ENCODE results near the gene ANKDD1A.

The ANKDD1A gene

DNA sequence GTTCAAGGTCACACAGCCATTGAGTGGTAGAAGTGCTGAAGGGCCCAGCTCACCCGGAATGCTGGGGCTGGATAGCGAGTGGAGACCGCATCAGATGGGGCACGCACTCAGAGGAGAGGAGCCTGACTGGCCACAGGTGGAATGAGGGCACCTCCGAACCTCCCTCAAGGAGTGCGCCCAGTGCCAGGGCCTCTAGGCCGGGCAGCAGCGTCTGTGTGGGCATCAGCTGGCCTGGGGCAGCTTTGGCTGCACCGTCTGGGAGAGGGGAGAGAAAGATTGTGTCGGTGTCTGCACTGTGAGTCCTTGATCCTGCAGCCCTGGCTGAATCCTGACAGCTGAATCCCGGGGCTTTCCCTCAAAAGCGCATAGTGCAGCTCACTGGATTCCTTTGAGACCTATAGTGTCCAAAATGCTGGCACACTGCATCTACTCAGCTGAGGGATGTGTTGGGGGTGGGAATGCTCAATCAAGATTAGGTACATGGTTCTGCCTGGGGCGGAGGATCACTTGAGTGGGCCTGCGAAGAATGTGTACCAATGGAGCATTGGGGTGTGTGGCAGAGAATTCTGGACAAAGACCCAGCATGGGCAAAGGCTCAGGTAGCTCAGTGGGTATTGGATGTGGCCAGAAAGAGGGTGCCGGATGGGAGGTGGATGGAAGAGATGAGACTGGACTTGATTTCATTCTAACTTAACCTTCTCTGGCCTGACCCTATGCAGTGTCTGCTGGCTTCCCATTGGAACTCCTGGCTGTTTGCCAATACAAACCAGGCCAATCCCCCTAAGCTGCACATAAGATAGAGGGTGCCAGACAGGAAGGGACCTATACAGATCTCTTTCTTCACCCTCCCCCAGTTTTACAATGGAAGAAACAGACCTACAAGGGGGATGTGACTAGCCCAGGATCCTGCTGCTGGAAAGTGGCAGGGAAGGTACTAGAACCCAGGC, 950 bp downstream of the ANKDD1A start:
- Histone ChIP-seq H3K27me3 (ENCODE audit: insufficient read depth, low read depth, severe bottlenecking) (no peaks in the 10 kb centered on the region), H3K36me3 (no peaks in the 10 kb centered on the region), H3K4me3 (ENCODE audit: low read depth, low read length) (peak overlapping the region; percentile 67), H3K9me3 (ENCODE audit: severe bottlenecking) (no peaks in the 10 kb centered on the region), H3K27ac (no peak overlapping the region)
- DNase-seq: no peak
- TF ChIP-seq, protein P1, sequence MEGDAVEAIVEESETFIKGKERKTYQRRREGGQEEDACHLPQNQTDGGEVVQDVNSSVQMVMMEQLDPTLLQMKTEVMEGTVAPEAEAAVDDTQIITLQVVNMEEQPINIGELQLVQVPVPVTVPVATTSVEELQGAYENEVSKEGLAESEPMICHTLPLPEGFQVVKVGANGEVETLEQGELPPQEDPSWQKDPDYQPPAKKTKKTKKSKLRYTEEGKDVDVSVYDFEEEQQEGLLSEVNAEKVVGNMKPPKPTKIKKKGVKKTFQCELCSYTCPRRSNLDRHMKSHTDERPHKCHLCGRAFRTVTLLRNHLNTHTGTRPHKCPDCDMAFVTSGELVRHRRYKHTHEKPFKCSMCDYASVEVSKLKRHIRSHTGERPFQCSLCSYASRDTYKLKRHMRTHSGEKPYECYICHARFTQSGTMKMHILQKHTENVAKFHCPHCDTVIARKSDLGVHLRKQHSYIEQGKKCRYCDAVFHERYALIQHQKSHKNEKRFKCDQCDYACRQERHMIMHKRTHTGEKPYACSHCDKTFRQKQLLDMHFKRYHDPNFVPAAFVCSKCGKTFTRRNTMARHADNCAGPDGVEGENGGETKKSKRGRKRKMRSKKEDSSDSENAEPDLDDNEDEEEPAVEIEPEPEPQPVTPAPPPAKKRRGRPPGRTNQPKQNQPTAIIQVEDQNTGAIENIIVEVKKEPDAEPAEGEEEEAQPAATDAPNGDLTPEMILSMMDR (IDR thresholded peaks at IDR 0.05; ENCODE audit: low read depth, low read length): no peak

DNA sequence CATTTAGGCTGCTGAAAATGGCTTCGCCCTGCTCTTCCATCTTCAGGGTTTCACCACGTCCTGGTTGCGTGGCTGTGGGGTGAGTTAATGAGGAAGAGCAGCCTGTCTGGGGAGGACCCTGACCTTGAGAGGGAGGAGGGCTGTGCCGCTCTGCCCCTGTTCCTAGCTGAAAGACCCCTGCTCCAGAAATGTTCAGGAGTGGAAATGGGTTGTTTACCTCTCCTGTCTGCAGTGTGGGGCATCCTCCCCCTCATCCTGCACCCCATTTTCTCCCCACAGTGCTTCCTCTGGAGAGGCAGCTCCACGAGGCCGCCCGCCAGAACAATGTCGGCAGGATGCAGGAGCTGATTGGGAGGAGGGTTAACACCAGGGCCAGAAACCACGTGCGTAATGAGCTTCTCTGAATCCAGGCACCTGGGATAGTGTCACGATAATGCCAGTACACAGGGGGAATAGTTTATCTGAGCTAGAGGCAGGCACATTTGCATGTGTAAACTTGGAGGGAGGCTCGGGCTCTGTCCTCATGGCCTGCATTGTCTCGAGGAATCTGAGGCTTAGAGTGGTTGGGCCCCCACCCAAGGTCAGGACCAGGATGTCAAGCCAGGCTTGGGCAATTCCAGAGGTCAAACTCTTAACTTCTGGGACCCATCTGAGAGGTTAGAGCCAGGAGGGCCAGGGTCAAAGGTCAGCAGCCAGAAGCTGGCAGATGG, 4.0 kb downstream of the ANKDD1A start:
- TF ChIP-seq, protein P1 (IDR thresholded peaks at IDR 0.05; ENCODE audit: low read depth, low read length): no peak
- DNase-seq: no peak
- H3K27me3 ChIP-seq (ENCODE audit: insufficient read depth, low read depth, severe bottlenecking): no peaks in the 10 kb centered on the region
- H3K4me3 ChIP-seq (ENCODE audit: low read depth, low read length): no peak overlapping the region
- H3K36me3 ChIP-seq: no peaks in the 10 kb centered on the region
- no peaks in the 10 kb centered on the region for H3K9me3 ChIP-seq (ENCODE audit: severe bottlenecking)
- H3K27ac ChIP-seq: no peak overlapping the region

DNA sequence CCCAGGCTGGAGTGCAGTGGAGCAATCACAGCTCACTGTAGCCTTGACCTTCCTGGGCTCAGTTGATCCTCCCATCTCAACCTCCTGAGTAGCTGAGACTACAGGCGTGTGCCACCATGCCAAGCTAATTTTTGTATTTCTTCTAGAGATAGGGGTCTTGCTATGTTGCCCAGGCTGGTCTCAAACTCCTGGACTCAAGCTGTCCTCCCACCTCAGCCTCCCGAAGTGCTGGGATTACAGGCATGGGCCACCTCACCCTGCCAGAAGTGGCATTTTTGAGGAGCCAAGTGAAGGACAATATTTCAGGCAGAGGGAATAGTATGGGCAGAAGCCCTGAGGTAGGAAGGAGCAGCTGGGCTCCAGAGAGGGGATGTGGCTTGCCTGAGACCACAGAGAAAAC, 4.7 kb downstream of the ANKDD1A start:
- no peaks in the 10 kb centered on the region for H3K36me3 ChIP-seq
- H3K27ac ChIP-seq: no peak overlapping the region
- TF ChIP-seq, protein P1 (IDR thresholded peaks at IDR 0.05; ENCODE audit: low read depth, low read length): no peak
- H3K9me3 ChIP-seq (ENCODE audit: severe bottlenecking): no peaks in the 10 kb centered on the region
- H3K27me3 ChIP-seq (ENCODE audit: insufficient read depth, low read depth, severe bottlenecking): no peaks in the 10 kb centered on the region
- no peak for DNase-seq
- no peak overlapping the region for H3K4me3 ChIP-seq (ENCODE audit: low read depth, low read length)

DNA sequence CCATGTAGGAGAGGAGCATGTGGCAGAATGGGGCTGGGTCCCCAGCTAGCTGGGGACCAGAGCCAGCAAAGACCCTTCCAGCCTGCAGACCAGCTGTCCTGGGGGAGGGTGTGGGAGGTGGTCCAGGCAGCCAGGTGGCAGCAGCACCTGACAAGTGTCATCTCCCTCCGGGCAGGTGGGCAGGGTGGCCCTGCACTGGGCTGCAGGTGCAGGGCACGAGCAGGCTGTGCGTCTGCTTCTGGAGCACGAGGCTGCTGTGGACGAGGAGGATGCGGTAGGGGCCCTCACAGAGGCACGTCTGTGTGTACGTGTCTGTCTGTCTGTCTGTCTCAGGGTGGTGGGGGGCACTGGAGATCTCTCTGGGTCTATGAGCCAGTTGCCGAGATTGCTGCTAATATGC, 5.5 kb downstream of the ANKDD1A start:
- Histone ChIP-seq H3K9me3 (ENCODE audit: severe bottlenecking) (no peaks in the 10 kb centered on the region), H3K27me3 (ENCODE audit: insufficient read depth, low read depth, severe bottlenecking) (no peaks in the 10 kb centered on the region), H3K36me3 (no peaks in the 10 kb centered on the region), H3K27ac (no peak overlapping the region), H3K4me3 (ENCODE audit: low read depth, low read length) (no peak overlapping the region)
- TF ChIP-seq, protein P1 (IDR thresholded peaks at IDR 0.05; ENCODE audit: low read depth, low read length): no peak
- no peak for DNase-seq

DNA sequence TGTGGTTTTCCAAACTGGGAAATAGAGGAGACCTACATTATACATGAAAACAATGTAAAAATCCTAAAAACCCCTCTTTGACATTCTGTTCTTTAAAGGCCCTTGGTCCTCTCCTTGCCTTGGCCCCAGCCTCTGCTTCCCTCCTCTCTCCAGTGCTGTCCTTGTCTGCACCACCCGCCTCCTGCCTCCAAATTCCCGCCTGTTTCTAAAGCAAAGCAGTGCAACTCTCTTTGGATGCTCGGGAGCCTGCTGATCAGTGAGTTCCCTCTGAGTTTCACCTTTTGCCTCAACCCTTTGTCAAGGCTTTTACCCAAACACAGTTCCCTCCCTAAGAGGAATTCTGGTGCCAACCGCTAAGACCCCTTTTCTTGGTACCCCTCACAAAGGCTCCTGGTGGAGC, 8.0 kb downstream of the ANKDD1A start:
- DNase-seq: no peak
- Histone ChIP-seq H3K27ac (no peak overlapping the region), H3K9me3 (ENCODE audit: severe bottlenecking) (no peaks in the 10 kb centered on the region), H3K27me3 (ENCODE audit: insufficient read depth, low read depth, severe bottlenecking) (no peaks in the 10 kb centered on the region), H3K4me3 (ENCODE audit: low read depth, low read length) (no peak overlapping the region), H3K36me3 (no peaks in the 10 kb centered on the region)
- TF ChIP-seq, protein P1 (IDR thresholded peaks at IDR 0.05; ENCODE audit: low read depth, low read length): no peak
